Type B pancreatic cell (in vitro differentiated cells): ENCODE measurements around the gene KYAT1. TPM values are rescaled to one million over a fixed set of nuclear protein-coding genes. Genes with fewer than 3 reads are reported as not detected.

Experiments used
- DNase-seq: peaks from one replicate; pipeline ENCODE4 v3.0.0; 2021; ENCODE audit warnings: mixed read lengths; ENCODE audit not compliant: unreplicated experiment; ENCODE audit errors: extremely low spot score
- H3K27ac Mint-ChIP-seq: 2 replicates; pipeline ENCODE4 v1.8.0; 2021; ENCODE audit warnings: mild to moderate bottlenecking, mixed read lengths
- H3K27me3 Mint-ChIP-seq: 2 replicates; pipeline ENCODE4 v1.8.0; 2021; ENCODE audit warnings: mixed read lengths
- H3K36me3 Mint-ChIP-seq: 2 replicates; pipeline ENCODE4 v1.8.0; 2021; ENCODE audit warnings: mixed read lengths
- H3K4me1 Mint-ChIP-seq: one replicate; pipeline ENCODE4 v1.8.0; 2021; ENCODE audit warnings: mixed read lengths; ENCODE audit not compliant: unreplicated experiment
- H3K4me3 Mint-ChIP-seq: 2 replicates; pipeline ENCODE4 v1.8.0; 2021; ENCODE audit warnings: mild to moderate bottlenecking, mixed read lengths
- H3K9me3 Mint-ChIP-seq: 2 replicates; pipeline ENCODE4 v1.8.0; 2021; ENCODE audit warnings: mixed read lengths
- total RNA-seq: library from RNA; stranded (reverse); gene quantifications from 2 replicates; pipeline ENCODE4 v1.2.1, GENCODE V29; 2021; ENCODE audit warnings: low replicate concordance
- TF ChIP-seq, protein P1 (sequence below): fragments of 200-600 bp; sonication (generic); conservative IDR thresholded peaks from 2 replicates; pipeline ENCODE4 v1.5.0; 2021; ENCODE audit warnings: antibody characterized with exemption, mild to moderate bottlenecking

The KYAT1 gene
- total RNA-seq, 1 donor from 2014 or later, result 11.5 TPM

DNA sequence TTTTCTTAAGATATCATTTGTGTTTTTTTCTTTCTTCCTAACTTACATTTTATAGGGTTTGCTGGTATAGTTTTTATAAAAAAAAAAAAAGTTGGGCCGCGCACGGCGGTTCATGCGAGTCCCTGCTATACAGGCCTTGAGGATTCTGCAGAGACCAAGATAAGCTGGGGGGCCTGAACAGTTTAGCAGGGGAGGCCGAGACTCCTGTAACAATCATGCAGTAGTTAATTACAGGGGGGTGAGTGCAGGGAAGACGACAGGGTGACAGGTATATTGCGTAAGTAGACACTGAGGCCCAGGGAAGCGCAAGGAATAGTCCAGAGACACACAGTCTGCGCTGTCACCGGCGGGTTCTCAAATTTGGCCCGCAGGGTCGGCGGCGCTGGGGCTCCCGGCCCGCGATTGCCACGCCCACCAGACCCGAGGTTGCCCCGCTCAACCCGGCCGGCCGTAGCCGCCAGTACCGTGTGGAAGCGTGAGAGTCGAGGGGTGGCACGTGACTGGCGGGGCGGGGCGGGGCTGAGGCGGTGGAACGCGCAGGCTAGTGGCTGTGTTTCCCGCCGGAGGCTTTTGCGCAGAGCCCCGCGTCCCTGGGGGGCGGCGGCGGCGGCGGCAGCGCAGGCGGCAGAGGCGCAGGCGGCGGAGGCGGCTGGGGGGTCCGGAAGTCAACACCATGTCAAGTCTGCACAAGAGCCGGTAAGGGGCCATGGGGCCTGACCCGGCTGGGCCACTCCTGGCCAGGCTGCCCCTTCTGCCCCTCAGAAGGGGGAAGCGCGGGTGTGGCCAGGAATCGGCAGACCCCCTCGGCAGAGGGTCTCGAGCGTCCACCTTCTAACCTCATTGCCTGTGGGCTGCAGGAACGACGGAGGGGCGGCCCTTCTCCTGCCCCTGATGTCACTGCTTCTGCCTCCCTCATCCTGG is 94.8 kb downstream of the KYAT1 start, which contains the start of gene TBC1D13:
TBC1D13 (plus strand) TSS at position 573 of the 921 bp plus-strand sequence; CDS start at position 674, 101 bp downstream.
- H3K36me3 Mint-ChIP-seq, result no peaks in the 10 kb centered on the region
- H3K9me3 Mint-ChIP-seq, result no peaks in the 10 kb centered on the region
- peak within 1 kb of the TSS; percentile 95 for H3K4me3 Mint-ChIP-seq
- peak within 1 kb of the TSS; percentile 92 for H3K27ac Mint-ChIP-seq
- DNase-seq, result peak; percentile 93
- TF ChIP-seq, protein P1, sequence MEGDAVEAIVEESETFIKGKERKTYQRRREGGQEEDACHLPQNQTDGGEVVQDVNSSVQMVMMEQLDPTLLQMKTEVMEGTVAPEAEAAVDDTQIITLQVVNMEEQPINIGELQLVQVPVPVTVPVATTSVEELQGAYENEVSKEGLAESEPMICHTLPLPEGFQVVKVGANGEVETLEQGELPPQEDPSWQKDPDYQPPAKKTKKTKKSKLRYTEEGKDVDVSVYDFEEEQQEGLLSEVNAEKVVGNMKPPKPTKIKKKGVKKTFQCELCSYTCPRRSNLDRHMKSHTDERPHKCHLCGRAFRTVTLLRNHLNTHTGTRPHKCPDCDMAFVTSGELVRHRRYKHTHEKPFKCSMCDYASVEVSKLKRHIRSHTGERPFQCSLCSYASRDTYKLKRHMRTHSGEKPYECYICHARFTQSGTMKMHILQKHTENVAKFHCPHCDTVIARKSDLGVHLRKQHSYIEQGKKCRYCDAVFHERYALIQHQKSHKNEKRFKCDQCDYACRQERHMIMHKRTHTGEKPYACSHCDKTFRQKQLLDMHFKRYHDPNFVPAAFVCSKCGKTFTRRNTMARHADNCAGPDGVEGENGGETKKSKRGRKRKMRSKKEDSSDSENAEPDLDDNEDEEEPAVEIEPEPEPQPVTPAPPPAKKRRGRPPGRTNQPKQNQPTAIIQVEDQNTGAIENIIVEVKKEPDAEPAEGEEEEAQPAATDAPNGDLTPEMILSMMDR, result no peak
- no peaks in the 10 kb centered on the region for H3K4me1 Mint-ChIP-seq
- H3K27me3 Mint-ChIP-seq, result no peaks in the 10 kb centered on the region

DNA sequence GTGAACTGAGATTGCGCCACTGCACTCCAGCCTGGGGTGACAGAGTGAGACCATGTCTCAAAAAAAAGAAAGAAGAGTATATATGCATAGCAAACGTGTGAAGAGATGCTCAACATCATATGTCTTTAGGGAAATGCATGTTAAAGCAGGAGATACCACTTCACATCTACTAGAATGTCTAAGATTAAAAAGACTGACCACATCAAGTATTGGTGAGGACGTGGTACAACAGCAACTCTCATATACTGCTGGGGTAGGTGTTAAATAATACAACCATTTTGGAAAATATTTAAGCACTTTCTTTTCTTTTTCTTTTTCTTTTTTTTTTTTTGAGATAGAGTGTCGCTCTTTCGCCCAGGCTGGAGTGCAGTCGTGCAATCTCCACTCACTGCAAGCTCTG is 96.3 kb downstream of the KYAT1 start:
- TF ChIP-seq, protein P1, result no peak
- Mint-ChIP-seq H3K36me3 (no peaks in the 10 kb centered on the region), H3K27ac (no peak overlapping the region), H3K4me1 (no peaks in the 10 kb centered on the region), H3K4me3 (peak overlapping the region; percentile 49), H3K27me3 (no peaks in the 10 kb centered on the region), H3K9me3 (no peaks in the 10 kb centered on the region)
- no peak for DNase-seq

Other genes with a start within 250 kb of the KYAT1 start
- 65.0 and 70.6 TPM in 2 replicates for gene DYNC2I2, start 225.1 kb downstream of the KYAT1 start, total RNA-seq
- 450 and 545 TPM in 2 replicates for gene SET, start 192.7 kb downstream of the KYAT1 start, total RNA-seq
- gene PKN3, start 179.4 kb downstream of the KYAT1 start, total RNA-seq, result 6.9 and 11.7 TPM in 2 replicates
- 25.6 and 53.5 TPM in 2 replicates for gene ZDHHC12, start 157.8 kb downstream of the KYAT1 start, total RNA-seq
- gene ZER1, start 110.0 kb downstream of the KYAT1 start, total RNA-seq, result 36.8 and 45.7 TPM in 2 replicates
- gene TBC1D13, start 94.7 kb downstream of the KYAT1 start, total RNA-seq, result 29.0 and 33.5 TPM in 2 replicates
- 24.1 and 30.8 TPM in 2 replicates for gene ENDOG, start 63.5 kb downstream of the KYAT1 start, total RNA-seq
- 46.7 and 53.4 TPM in 2 replicates for gene SPOUT1, start 52.2 kb downstream of the KYAT1 start, total RNA-seq
- gene LRRC8A, start 183 bp upstream of the KYAT1 start, total RNA-seq, result 33.2 and 38.2 TPM in 2 replicates
- 10.0 and 14.3 TPM in 2 replicates for gene PHYHD1, start 39.0 kb upstream of the KYAT1 start, total RNA-seq
- 18.8 and 21.6 TPM in 2 replicates for gene DOLK, start 65.7 kb upstream of the KYAT1 start, total RNA-seq
- gene NUP188, start 65.7 kb upstream of the KYAT1 start, total RNA-seq, result 36.4 and 63.7 TPM in 2 replicates
- 126 and 224 TPM in 2 replicates for gene SH3GLB2, start 146.4 kb upstream of the KYAT1 start, total RNA-seq
- gene MIGA2, start 154.7 kb upstream of the KYAT1 start, total RNA-seq, result 38.4 and 41.6 TPM in 2 replicates
- gene DOLPP1, start 199.2 kb upstream of the KYAT1 start, total RNA-seq, result 20.2 and 21.1 TPM in 2 replicates
- gene CRAT, start 228.8 kb upstream of the KYAT1 start, total RNA-seq, result 14.5 and 28.4 TPM in 2 replicates
- gene PTPA, start 229.5 kb upstream of the KYAT1 start, total RNA-seq, result 102 and 115 TPM in 2 replicates